ENCODE results near the gene INO80D. TPM values are rescaled to one million over a fixed set of nuclear protein-coding genes. Genes with fewer than 3 reads are reported as not detected.
A peak's percentile ranks its signal among the peaks of the same experiment; 100 is the strongest.

The INO80D gene
- total RNA-seq, 4 donors from 2014 or later, result 20.8 to 102 (median 56.4) TPM

DNA sequence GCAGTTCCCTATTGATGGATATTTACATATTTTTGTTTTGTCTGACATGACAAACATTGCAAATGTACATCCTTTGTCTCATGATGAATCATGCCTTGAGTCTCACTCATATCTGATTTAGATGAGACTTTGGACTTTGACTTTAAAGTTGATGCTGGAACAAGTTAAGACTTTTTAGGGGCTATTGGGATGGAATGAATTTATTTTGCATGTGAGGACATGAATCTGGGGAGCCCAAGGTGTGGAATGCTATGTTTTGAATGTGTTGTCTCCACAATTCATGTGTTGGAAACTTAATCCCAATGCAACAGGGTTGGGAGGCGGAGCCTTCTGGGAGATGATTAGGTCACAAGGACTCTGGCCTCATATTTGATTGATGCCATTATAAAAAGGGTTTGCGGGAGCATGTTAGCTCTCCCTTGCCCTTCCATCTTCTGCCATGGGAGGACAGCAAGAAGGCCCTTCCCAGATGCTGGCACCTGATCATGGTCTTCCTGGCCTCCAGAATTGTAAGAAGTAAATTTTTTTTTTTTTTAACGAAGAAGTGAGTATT, 29.1 kb upstream of the INO80D start:
- no peak for TF ChIP-seq POLR2A (IDR thresholded peaks at IDR 0.05)
- TF ChIP-seq, protein P1, sequence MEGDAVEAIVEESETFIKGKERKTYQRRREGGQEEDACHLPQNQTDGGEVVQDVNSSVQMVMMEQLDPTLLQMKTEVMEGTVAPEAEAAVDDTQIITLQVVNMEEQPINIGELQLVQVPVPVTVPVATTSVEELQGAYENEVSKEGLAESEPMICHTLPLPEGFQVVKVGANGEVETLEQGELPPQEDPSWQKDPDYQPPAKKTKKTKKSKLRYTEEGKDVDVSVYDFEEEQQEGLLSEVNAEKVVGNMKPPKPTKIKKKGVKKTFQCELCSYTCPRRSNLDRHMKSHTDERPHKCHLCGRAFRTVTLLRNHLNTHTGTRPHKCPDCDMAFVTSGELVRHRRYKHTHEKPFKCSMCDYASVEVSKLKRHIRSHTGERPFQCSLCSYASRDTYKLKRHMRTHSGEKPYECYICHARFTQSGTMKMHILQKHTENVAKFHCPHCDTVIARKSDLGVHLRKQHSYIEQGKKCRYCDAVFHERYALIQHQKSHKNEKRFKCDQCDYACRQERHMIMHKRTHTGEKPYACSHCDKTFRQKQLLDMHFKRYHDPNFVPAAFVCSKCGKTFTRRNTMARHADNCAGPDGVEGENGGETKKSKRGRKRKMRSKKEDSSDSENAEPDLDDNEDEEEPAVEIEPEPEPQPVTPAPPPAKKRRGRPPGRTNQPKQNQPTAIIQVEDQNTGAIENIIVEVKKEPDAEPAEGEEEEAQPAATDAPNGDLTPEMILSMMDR (IDR thresholded peaks at IDR 0.05), result no peak
- H3K4me3 ChIP-seq, result no peak overlapping the region
- peaks cover 0 to 20% (median 0%) of the 10 kb centered on the region in 3 donors for H3K36me3 ChIP-seq
- H3K9me3 ChIP-seq, result no peaks in the 10 kb centered on the region
- H3K4me1 ChIP-seq, result no peaks in the 10 kb centered on the region
- H3K27ac ChIP-seq, result peak overlapping the region in 1 of 4 donors; percentile 47
- H3K27me3 ChIP-seq, result no peaks in the 10 kb centered on the region
- DNase-seq, result peak in 1 of 3 donors; percentile 54

DNA sequence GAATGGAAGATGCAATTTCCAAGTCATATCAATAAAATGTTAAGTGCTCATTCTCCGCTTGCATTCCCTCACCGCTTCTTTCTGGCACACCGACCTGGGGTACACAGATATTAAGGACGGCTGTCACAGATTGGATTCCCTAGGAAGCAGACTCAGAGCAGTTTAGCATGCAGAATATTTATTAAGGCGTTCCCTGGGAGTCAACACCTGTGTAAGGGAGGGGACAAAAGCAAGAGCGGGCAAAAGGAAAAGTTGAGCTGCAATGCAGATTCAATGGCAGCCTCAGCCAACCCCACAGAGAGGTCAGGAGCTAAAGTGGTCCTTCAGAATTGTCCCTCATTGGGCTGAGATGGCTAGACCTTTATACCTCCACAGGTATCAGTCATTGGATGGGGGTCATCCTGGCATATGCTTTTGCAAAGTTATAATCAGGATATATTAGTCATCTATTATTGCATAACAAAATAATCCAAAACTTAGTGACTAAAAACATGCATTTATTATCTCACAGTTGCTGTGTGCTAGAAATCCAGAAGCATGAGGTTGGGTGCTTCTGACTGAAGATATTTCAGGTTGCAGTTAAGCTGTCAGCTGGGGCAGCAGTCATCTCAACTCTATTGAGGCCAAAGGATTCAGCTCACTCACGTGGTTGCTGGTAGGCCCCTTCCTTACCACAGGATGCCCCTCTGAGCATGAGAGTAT, 27.0 kb upstream of the INO80D start:
- H3K27ac ChIP-seq, result no peak overlapping the region
- no peaks in the 10 kb centered on the region for H3K4me1 ChIP-seq
- H3K9me3 ChIP-seq, result no peaks in the 10 kb centered on the region
- DNase-seq, result no peak
- TF ChIP-seq POLR2A (IDR thresholded peaks at IDR 0.05), result no peak
- TF ChIP-seq, protein P1 (IDR thresholded peaks at IDR 0.05), result no peak
- H3K27me3 ChIP-seq, result no peaks in the 10 kb centered on the region
- H3K36me3 ChIP-seq, result peaks cover 0 to 5% (median 0%) of the 10 kb centered on the region in 3 donors
- no peak overlapping the region for H3K4me3 ChIP-seq

DNA sequence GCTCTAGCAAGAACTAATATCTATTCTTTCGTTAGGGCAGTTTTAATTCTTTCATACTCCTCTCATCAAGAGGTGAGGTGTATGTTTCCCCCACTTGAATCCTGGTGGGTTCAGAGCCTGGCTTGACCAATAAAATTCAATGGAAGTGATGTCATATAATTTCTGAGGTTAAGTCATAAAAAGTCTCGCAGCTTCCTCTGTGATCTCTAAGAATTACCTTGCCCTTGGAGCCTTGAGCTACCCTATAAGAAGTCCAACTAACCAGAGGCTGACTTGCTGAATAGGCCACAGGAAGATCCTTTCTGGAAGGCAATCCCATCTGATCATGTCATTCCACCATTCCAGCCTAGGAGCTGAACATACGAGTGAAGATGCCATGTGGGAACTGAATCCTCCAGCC, 26.1 kb upstream of the INO80D start:
- Histone ChIP-seq H3K4me3 (no peak overlapping the region), H3K4me1 (no peaks in the 10 kb centered on the region), H3K27me3 (no peaks in the 10 kb centered on the region), H3K9me3 (no peaks in the 10 kb centered on the region), H3K27ac (no peak overlapping the region), H3K36me3 (peaks cover 0 to 3% (median 0%) of the 10 kb centered on the region in 3 donors)
- TF ChIP-seq, protein P1 (IDR thresholded peaks at IDR 0.05), result no peak
- TF ChIP-seq POLR2A (IDR thresholded peaks at IDR 0.05), result no peak
- no peak for DNase-seq

DNA sequence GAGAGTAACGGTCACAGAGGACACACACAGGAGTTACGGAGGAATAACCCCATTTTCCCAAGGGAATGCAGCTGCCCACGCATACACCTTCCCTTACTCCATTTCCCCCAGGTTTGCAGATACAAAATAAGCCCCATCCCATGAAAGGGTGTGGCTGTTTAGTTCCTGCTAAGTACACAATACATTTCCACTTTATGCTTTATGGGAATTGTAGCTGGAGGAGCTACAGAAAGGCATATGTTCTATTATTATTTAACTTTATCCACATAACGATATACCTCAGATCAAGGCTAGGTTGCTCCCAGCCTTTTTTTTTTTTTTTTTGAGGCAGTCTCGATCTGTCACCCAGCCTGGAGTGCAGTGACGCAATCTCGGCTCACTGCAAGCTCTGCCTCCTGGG, 22.7 kb upstream of the INO80D start:
- no peaks in the 10 kb centered on the region for H3K27me3 ChIP-seq
- TF ChIP-seq, protein P1 (IDR thresholded peaks at IDR 0.05), result no peak
- no peak for TF ChIP-seq POLR2A (IDR thresholded peaks at IDR 0.05)
- H3K4me3 ChIP-seq, result no peak overlapping the region
- no peak for DNase-seq
- H3K9me3 ChIP-seq, result no peaks in the 10 kb centered on the region
- H3K36me3 ChIP-seq, result no peaks in the 10 kb centered on the region
- no peaks in the 10 kb centered on the region for H3K4me1 ChIP-seq
- no peak overlapping the region for H3K27ac ChIP-seq

DNA sequence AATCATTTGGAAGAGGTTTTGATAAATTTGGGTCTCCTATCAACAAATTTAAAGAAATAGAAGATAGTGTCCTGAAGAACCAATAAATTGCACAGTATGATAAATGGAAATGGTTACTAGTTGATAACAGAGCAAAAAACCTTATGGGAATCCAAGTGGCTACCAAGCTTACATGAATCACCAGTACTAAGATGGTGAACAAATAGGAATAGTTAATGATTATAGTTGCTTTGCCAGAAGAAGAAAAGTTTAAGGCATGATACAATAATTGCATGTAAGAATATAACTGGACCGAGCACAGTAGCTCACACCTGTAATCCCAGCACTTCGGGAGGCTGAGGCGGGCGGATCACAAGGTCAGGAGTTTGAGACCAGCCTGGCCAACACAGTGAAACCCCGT, 19.6 kb upstream of the INO80D start:
- Histone ChIP-seq H3K36me3 (no peaks in the 10 kb centered on the region), H3K4me3 (no peak overlapping the region), H3K9me3 (no peaks in the 10 kb centered on the region), H3K27ac (no peak overlapping the region), H3K27me3 (no peaks in the 10 kb centered on the region), H3K4me1 (no peaks in the 10 kb centered on the region)
- TF ChIP-seq POLR2A (IDR thresholded peaks at IDR 0.05), result no peak
- TF ChIP-seq, protein P1 (IDR thresholded peaks at IDR 0.05), result no peak
- no peak for DNase-seq

All from Peyer's patch (tissue), 4 donors.